SK-N-SH (cell line): ENCODE results near the gene CIITA.

Source experiments
- CTCF ChIP-seq: fragments of 200-600 bp; sonication (generic); IDR thresholded peaks from 2 replicates; pipeline ENCODE4 v1.6.1; 2017; ENCODE audit warnings: antibody characterized with exemption, mild to moderate bottlenecking, moderate library complexity
- ELF1 ChIP-seq: IDR thresholded peaks from 2 replicates; pipeline ENCODE4 v1.4.0; 2012
- EP300 ChIP-seq, 2 experiments: IDR thresholded peaks; 2 replicates each; pipeline versions ENCODE4 v1.4.0 to v1.6.1; 2012; ENCODE audit warnings: borderline replicate concordance in 1 of 2, low read depth in 1 of 2, low read length in 1 of 2
- IRF3 ChIP-seq: fragments of 150-350 bp; IDR thresholded peaks from 2 replicates; pipeline ENCODE4 v1.6.1; 2016; ENCODE audit warnings: mild to moderate bottlenecking, low read depth, low read length
- MEF2A ChIP-seq: IDR thresholded peaks from 2 replicates; pipeline ENCODE4 v1.4.0; 2012; ENCODE audit warnings: low read depth, borderline replicate concordance
- MXI1 ChIP-seq: IDR thresholded peaks from 2 replicates; pipeline ENCODE4 v1.6.1; 2012; ENCODE audit warnings: mild to moderate bottlenecking, low read depth, low read length, improper control_type of control experiment
- NFIC ChIP-seq: IDR thresholded peaks from 2 replicates; pipeline ENCODE4 v1.4.0; 2012; ENCODE audit warnings: borderline replicate concordance
- POLR2AphosphoS5 ChIP-seq: IDR thresholded peaks from 2 replicates; pipeline ENCODE4 v1.6.1; 2012; ENCODE audit warnings: low read depth, low read length
- RAD21 ChIP-seq: IDR thresholded peaks from 2 replicates; pipeline ENCODE4 v1.6.1; 2012; ENCODE audit warnings: mild to moderate bottlenecking, low read length
- SIN3A ChIP-seq: IDR thresholded peaks from 2 replicates; pipeline ENCODE4 v1.6.1; 2012; ENCODE audit warnings: low read depth, mild to moderate bottlenecking, low read length, moderate library complexity, borderline replicate concordance
- SMC3 ChIP-seq: IDR thresholded peaks from 2 replicates; pipeline ENCODE4 v1.6.1; 2012; ENCODE audit warnings: low read depth, low read length, improper control_type of control experiment
- TCF12 ChIP-seq: IDR thresholded peaks from 2 replicates; pipeline ENCODE4 v1.4.0; 2012
- TF ChIP-seq, protein P1 (sequence below): fragments of 150-350 bp; IDR thresholded peaks from 2 replicates; pipeline ENCODE4 v1.6.1; 2017; ENCODE audit warnings: antibody characterized with exemption, low read length, low read depth, borderline replicate concordance

GRCh38 chr16:10931134-10931533 lies 54.1 kb downstream of the CIITA start:
- TF ChIP-seq EP300 (IDR thresholded peaks at IDR 0.05; ENCODE audit: borderline replicate concordance in 1 of 2, low read depth in 1 of 2, low read length in 1 of 2) (no peak), CTCF (no peak), POLR2AphosphoS5 (no peak), TCF12 (no peak), SIN3A (no peak), SMC3 (no peak), ELF1 (no peak), IRF3 (no peak), NFIC (no peak), MXI1 (no peak), RAD21 (no peak), MEF2A (no peak)
- TF ChIP-seq, protein P1, sequence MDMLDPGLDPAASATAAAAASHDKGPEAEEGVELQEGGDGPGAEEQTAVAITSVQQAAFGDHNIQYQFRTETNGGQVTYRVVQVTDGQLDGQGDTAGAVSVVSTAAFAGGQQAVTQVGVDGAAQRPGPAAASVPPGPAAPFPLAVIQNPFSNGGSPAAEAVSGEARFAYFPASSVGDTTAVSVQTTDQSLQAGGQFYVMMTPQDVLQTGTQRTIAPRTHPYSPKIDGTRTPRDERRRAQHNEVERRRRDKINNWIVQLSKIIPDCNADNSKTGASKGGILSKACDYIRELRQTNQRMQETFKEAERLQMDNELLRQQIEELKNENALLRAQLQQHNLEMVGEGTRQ = no peak
